HG03280 (cell line): Measurements from ENCODE around the gene CRYZ.
"Not testable (repeated sequence)": the region's sequence is repeated elsewhere in the genome, so short reads cannot be mapped to it uniquely, and the experiment has no call there.

Source experiments
- ATAC-seq: cut with Tn5 transposase; IDR thresholded peaks from one replicate; pipeline ENCODE4 v1.9.1; 2021; ENCODE audit warnings: mild to moderate bottlenecking, moderate library complexity; ENCODE audit not compliant: unreplicated experiment

The CRYZ gene

DNA sequence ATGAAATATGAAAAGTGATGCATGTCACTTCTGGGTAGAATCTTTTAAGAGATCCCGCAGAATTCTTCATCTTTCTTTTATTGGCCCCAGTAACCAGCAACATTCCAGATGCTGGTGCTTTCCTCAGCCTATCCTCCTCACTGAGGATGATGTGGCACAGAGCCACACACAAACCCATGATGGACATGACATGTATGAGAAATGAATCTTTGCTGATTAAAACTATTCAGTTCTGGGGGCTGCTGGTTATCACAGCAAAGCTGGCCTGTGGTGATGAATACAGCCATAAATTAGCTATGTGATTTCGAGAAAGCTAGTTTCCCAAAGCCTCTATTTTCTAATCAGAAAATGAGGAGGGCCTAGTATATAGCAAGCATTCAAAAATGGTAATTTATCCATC lies 51.0 kb downstream of the CRYZ start:
- no peak for ATAC-seq

DNA sequence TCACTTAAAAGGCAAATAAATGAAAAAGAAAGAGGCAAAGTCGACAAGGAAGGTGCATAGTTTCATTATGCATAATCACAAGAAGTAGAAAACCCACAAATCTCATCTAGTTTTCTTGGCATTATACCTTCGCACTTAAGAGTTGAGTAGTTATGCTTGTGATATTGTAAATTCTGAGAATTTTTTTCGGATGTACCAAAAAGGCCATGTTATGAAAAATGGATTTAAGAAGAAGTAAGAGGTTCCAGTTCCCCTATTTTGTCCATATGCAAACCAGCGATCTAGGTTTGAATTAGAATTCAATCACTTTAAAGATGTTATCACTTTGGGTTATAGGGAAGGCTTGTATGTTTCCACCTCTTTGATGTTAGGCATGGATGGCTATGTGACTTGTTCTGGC lies 51.4 kb downstream of the CRYZ start:
- ATAC-seq: peak; percentile 66

DNA sequence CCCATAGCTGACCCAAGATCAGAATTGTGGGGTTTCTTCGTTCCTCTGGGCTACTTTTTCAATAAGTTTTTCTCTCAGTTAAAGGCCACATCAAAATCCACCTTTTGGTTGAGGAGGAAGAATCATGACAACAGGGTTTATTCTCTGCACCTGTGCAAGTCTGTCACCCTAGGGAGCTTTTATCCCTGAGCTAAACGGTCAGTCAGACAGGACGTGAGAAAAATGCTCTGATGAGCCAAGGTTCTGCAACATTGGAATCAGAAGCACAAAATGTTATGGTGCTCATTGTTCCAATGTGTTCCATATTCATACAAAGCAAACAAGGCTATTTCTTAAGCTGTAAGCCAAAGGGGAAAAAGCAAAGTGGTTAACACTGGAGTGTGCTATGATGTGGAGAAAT lies 51.8 kb downstream of the CRYZ start:
- ATAC-seq: no peak

DNA sequence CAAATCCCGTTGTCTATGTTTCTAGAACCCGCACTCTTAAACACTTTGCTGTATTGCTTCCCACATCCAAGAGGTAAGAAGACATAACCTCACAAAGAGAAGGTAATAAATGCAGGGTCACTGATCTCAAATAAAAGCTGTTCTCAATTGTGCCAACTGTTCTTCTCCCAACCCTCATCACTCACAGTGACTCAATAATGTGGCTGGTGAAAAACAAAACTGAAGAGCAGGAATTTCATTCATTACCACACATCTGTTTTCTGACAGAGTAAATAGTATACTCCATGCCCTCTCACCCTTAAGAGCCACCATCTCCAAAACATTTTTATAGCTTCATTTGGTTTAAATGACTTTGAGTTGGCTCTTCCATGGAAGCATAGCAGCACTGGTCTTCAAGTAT lies 53.0 kb downstream of the CRYZ start:
- no peak for ATAC-seq

DNA sequence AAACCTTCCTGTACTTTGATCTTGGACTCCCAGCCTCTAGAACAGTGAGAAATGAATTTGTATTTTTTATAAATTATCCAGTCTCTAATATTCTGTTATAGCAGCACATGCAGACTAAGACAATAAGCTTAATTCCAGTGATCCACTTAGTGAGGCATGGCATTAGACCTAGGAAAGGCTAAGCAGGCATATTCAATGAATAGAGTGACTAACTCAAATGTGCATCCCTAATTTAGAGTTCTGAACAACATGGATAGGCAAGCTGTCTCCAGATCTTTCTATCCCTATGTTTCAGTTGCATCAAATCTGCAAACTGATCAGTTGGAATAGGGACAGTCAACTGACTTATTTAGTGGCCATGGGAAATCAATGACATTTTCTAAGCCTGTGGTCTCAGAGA lies 54.9 kb downstream of the CRYZ start:
- ATAC-seq: no peak

DNA sequence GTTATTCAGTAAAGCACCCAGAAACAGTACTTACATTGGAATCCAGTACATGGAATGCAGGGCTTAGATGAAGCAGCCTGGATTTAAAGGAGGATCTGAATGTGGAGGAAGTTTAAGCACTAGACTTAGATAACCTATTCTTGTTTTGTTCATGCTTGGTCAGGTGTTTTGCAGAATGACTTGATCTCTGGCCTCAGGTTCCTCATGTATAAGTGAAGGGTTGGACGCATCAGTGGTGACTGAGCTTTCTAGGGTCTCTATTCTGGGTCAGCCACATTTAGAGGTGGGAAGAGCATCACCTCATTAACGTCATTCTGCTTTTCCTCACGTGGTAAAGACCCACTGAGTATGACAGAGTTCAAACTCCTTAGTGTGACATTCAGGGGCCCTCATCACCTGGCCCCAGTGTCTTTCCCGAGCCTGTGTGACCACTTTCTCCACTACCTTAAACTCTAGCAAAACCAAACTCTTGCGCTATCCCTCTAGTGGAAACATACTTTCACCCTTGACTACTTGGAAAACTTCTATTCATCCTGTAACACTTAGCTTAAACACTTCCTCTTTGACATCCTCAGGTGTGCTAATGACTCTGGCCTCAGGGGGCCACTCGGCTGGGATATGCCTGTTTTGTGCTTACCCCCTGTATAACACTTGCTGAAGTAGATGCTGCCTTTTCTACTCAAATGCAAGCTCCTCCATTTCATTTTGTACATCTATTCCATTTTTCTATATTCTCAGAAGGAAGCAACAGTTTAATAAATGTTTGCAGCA lies 58.4 kb downstream of the CRYZ start:
- peak; percentile 41 for ATAC-seq

DNA sequence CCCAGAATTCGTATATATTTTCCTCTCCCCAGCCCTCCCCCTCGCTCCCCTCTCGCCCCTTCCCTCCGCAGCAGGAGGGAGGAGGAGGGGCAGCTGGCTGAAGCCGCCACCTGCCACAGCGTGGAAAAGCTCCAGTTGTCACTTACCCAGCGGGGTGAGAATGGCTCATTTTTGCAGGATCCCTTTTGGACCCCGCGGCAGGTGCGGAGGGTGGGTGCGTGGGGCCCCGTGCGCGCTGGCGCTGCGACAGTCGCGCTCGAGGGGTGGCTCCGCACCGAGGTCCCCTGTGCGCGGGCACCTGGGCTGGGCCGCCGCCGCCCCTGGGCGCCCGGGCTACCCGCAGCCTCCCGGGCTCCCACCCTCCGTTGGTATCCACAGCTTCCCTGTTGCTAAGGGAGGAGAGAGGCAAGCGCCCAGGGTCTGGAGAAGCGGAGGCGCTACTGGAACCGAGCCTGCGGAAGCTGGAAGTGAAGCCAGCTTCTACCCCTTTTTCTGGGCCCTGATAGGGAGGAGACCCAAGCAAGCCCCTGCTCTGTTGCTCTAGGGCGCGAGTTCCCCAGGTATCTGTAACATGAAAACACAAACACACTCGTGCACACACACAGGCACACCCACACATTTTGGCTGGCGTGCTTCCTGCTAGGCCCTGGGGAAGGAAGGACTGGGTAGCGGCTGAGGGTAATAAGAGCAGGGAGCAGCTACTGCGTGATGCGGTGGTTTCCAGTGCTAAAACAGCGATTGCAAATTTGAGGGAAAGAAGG lies 59.3 kb downstream of the CRYZ start, which contains the start of gene ERICH3:
Gene ERICH3 (minus strand): TSS at position 442 of the 761 bp plus-strand sequence. CDS start 273 bp downstream, at position 169.
- ATAC-seq: peak; percentile 41

DNA sequence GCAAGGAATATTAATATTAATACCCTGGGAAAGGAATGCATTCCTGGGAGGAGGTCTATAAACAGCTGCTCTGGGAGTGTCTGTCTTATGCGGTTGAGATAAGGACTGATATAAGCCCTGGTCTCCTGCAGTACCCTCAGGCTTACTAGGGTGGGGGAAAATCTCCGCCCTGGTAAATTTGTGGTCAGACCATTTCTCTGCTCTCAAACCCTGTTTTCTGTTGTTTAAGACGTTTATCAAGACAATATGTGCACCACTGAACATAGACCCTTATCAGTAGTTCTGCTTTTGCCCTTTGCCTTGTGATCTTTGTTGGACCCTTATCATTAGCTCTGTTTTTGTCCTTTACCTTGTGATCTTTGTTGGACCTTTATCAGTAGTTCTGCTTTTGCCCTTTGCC lies 62.0 kb downstream of the CRYZ start:
- ATAC-seq: not testable (repeated sequence)
